Measurements from ENCODE around the gene WDPCP. TPM values are rescaled to one million over a fixed set of nuclear protein-coding genes. Genes with fewer than 3 reads are reported as not detected.

Gene WDPCP
- total RNA-seq, 2 experiments from 2014 or later, result 14.8 to 29.3 TPM

DNA sequence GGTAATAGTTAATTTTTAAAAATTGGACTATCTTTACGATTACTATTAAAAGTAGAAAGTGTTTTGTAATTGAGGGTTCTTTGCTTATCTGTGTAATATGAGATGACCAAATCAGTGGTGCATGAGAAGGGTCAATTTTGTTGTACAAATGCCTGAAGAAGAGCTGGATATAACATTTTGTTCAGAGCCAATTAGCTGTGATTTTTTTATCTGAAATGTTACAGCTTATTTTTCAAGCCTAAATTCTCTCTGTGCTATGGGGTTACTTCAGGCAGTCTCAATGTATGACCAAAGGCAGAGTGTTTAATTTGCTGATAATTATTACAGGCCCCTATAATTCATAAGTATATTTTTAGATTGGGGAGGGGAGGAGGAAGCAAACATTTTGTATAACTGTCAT is 495.9 kb downstream of the WDPCP start:
- ChIA-PET CTCF (ENCODE audit: unreplicated experiment) (no interaction called here), POLR2A (interaction anchor here (1.2 kb wide), 1 partner anchor 583 kb away, joined by 3 read pairs; no protein-coding TSS in a partner anchor)
- Histone ChIP-seq H3K4me1 (ENCODE audit: insufficient read depth, low read length, poor library complexity, severe bottlenecking) (no peaks in the 10 kb centered on the region), H3K79me2 (ENCODE audit: insufficient read depth, low read depth, low read length) (no peaks in the 10 kb centered on the region), H2AFZ (ENCODE audit: low read length) (no peak overlapping the region), H4K20me1 (ENCODE audit: insufficient read depth, low read length) (no peaks in the 10 kb centered on the region), H3K9me3 (ENCODE audit: low read length) (no peaks in the 10 kb centered on the region), H3K27ac (ENCODE audit: low read depth, low read length, poor library complexity, severe bottlenecking) (no peak overlapping the region), H3K4me3 (ENCODE audit: low read depth, low read length, poor library complexity, severe bottlenecking) (no peak overlapping the region), H3K36me3 (ENCODE audit: insufficient read depth, low read length) (no peaks in the 10 kb centered on the region), H3K9me2 (ENCODE audit: insufficient read depth, low read length) (no peaks in the 10 kb centered on the region), H3K4me2 (ENCODE audit: low read length) (no peak overlapping the region)
- TF ChIP-seq, protein P1, sequence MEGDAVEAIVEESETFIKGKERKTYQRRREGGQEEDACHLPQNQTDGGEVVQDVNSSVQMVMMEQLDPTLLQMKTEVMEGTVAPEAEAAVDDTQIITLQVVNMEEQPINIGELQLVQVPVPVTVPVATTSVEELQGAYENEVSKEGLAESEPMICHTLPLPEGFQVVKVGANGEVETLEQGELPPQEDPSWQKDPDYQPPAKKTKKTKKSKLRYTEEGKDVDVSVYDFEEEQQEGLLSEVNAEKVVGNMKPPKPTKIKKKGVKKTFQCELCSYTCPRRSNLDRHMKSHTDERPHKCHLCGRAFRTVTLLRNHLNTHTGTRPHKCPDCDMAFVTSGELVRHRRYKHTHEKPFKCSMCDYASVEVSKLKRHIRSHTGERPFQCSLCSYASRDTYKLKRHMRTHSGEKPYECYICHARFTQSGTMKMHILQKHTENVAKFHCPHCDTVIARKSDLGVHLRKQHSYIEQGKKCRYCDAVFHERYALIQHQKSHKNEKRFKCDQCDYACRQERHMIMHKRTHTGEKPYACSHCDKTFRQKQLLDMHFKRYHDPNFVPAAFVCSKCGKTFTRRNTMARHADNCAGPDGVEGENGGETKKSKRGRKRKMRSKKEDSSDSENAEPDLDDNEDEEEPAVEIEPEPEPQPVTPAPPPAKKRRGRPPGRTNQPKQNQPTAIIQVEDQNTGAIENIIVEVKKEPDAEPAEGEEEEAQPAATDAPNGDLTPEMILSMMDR (conservative IDR thresholded peaks at IDR 0.05; ENCODE audit: low read length), result no peak
- no peak for TF ChIP-seq EZH2phosphoT487 (IDR thresholded peaks at IDR 0.05; ENCODE audit: borderline replicate concordance, low read depth, low read length)
- BruUV-seq (replicated peaks), result no TSS peak
- intact Hi-C loops (cut with micrococcal nuclease; ENCODE audit: unreplicated experiment), result no loop called here
- DNase-seq (ENCODE audit: low spot score), result no peak

DNA sequence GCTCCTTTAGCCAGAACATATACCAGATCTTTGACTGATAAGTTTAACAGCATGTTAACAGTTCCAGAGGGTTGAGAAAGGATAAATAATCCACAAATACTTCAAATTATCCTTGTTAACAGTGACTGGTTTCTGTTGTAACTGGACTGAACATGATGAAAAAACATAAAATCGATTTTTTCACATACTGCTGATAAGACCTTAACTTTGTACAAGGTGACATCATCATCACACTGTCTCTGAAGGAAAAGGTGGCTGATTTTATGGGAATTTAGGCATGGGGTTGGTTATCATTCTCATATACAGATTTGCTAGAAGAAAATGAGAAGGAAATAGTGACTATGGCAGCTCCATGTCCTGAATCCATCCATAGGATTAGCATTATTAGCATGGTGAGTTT is 501.6 kb downstream of the WDPCP start:
- H3K79me2 ChIP-seq (ENCODE audit: insufficient read depth, low read depth, low read length), result no peaks in the 10 kb centered on the region
- no peak for TF ChIP-seq EZH2phosphoT487 (IDR thresholded peaks at IDR 0.05; ENCODE audit: borderline replicate concordance, low read depth, low read length)
- H3K27ac ChIP-seq (ENCODE audit: low read depth, low read length, poor library complexity, severe bottlenecking), result no peak overlapping the region
- CTCF ChIA-PET (ENCODE audit: unreplicated experiment), result no interaction called here
- no peak overlapping the region for H2AFZ ChIP-seq (ENCODE audit: low read length)
- no peak overlapping the region for H3K4me3 ChIP-seq (ENCODE audit: low read depth, low read length, poor library complexity, severe bottlenecking)
- H3K4me2 ChIP-seq (ENCODE audit: low read length), result no peak overlapping the region
- H3K9me3 ChIP-seq (ENCODE audit: low read length), result no peaks in the 10 kb centered on the region
- intact Hi-C loops (cut with micrococcal nuclease; ENCODE audit: unreplicated experiment), result no loop called here
- POLR2A ChIA-PET, result no interaction called here
- no peak for DNase-seq (ENCODE audit: low spot score)
- no peaks in the 10 kb centered on the region for H4K20me1 ChIP-seq (ENCODE audit: insufficient read depth, low read length)
- no peaks in the 10 kb centered on the region for H3K9me2 ChIP-seq (ENCODE audit: insufficient read depth, low read length)
- BruUV-seq (replicated peaks), result no TSS peak
- no peaks in the 10 kb centered on the region for H3K36me3 ChIP-seq (ENCODE audit: insufficient read depth, low read length)
- no peaks in the 10 kb centered on the region for H3K4me1 ChIP-seq (ENCODE audit: insufficient read depth, low read length, poor library complexity, severe bottlenecking)

DNA sequence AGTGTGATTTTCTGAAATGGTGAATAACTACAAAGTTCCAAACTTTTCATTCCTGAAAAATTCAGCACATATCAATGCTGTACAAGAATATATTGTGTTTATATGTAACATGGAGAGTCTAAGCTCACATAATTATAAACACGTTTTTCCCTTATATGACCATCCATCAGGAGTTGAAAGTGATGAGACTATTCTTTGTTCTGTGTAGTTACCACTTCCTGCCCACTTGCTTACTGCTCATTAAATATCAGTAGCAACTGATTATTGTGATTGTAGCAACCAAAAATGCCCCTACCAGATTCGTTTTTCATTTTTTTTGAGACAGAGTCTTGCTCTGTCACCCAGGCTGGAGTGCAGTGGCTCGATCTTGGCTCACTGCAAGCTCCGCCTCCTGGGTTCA is 506.9 kb downstream of the WDPCP start:
- POLR2A ChIA-PET, result no interaction called here
- intact Hi-C loops (cut with micrococcal nuclease; ENCODE audit: unreplicated experiment), result no loop called here
- Histone ChIP-seq H3K4me1 (ENCODE audit: insufficient read depth, low read length, poor library complexity, severe bottlenecking) (no peaks in the 10 kb centered on the region), H2AFZ (ENCODE audit: low read length) (no peak overlapping the region), H3K4me3 (ENCODE audit: low read depth, low read length, poor library complexity, severe bottlenecking) (no peak overlapping the region), H4K20me1 (ENCODE audit: insufficient read depth, low read length) (no peaks in the 10 kb centered on the region), H3K9me2 (ENCODE audit: insufficient read depth, low read length) (no peaks in the 10 kb centered on the region), H3K9me3 (ENCODE audit: low read length) (no peaks in the 10 kb centered on the region), H3K4me2 (ENCODE audit: low read length) (no peak overlapping the region), H3K36me3 (ENCODE audit: insufficient read depth, low read length) (no peaks in the 10 kb centered on the region), H3K27ac (ENCODE audit: low read depth, low read length, poor library complexity, severe bottlenecking) (no peak overlapping the region), H3K79me2 (ENCODE audit: insufficient read depth, low read depth, low read length) (no peaks in the 10 kb centered on the region)
- no peak for DNase-seq (ENCODE audit: low spot score)
- BruUV-seq (replicated peaks), result no TSS peak
- CTCF ChIA-PET (ENCODE audit: unreplicated experiment), result no interaction called here
- TF ChIP-seq EZH2phosphoT487 (IDR thresholded peaks at IDR 0.05; ENCODE audit: borderline replicate concordance, low read depth, low read length), result no peak
- TF ChIP-seq, protein P1 (conservative IDR thresholded peaks at IDR 0.05; ENCODE audit: low read length), result no peak

All from OCI-LY7 (cell line).